Natural killer cell (primary cell): ENCODE data around the gene OR51M1. TPM values are rescaled to one million over a fixed set of nuclear protein-coding genes. Genes with fewer than 3 reads are reported as not detected.
"Not testable (repeated sequence)": the region's sequence is repeated elsewhere in the genome, so short reads cannot be mapped to it uniquely, and the experiment has no call there.

Experiments
- ATAC-seq, 3 donors: fragments of 150-1000 bp in 2 of 3; fragments of 200-7000 bp in 1 of 3; cut with Tn5 transposase; 1 replicate in 1 of 3; 2 replicates in 2 of 3; pipeline ENCODE4 v1.10.0; 2021; ENCODE audit warnings: mild to moderate bottlenecking in 2 of 3, moderate library complexity in 2 of 3
- DNase-seq, 2 donors: peaks; one replicate each; pipeline versions ENCODE4 v3.0.0 to v3.0.0-alpha.2; 2013 to 2021; ENCODE audit warnings: mixed read lengths in 1 of 2
- H3K27ac ChIP-seq: one replicate; pipeline ENCODE4 v1.5.1; 2013; ENCODE audit warnings: mild to moderate bottlenecking, low read length
- H3K27me3 ChIP-seq: one replicate; pipeline ENCODE4 v1.6.1; 2013; ENCODE audit warnings: low read length; ENCODE audit not compliant: control insufficient read depth, insufficient read depth
- H3K36me3 ChIP-seq: one replicate; pipeline ENCODE4 v1.6.1; 2013; ENCODE audit warnings: low read length; ENCODE audit not compliant: control insufficient read depth, insufficient read depth
- H3K4me1 ChIP-seq: one replicate; pipeline ENCODE4 v1.6.1; 2013; ENCODE audit warnings: low read length; ENCODE audit not compliant: control insufficient read depth, insufficient read depth
- H3K4me3 ChIP-seq: one replicate; pipeline ENCODE4 v1.5.1; 2013; ENCODE audit warnings: low read length
- H3K9me3 ChIP-seq: one replicate; pipeline ENCODE4 v1.6.1; 2013; ENCODE audit warnings: low read length; ENCODE audit not compliant: control insufficient read depth, insufficient read depth
- H3K27ac Mint-ChIP-seq, 2 donors: one replicate each; pipeline ENCODE4 v1.8.0; 2022; ENCODE audit warnings: mild to moderate bottlenecking in 2 of 2, mixed read lengths in 2 of 2, moderate library complexity in 1 of 2
- H3K27me3 Mint-ChIP-seq, 2 donors: one replicate each; pipeline ENCODE4 v1.8.0; 2022; ENCODE audit warnings: low read depth in 2 of 2, mixed read lengths in 2 of 2
- H3K36me3 Mint-ChIP-seq: one replicate; pipeline ENCODE4 v1.8.0; 2022; ENCODE audit warnings: mixed read lengths
- H3K4me1 Mint-ChIP-seq, 2 donors: one replicate each; pipeline ENCODE4 v1.8.0; 2022; ENCODE audit warnings: mixed read lengths in 2 of 2
- H3K4me3 Mint-ChIP-seq: one replicate; pipeline ENCODE4 v1.8.0; 2022; ENCODE audit warnings: mild to moderate bottlenecking, moderate library complexity, mixed read lengths
- H3K9me3 Mint-ChIP-seq, 2 donors: one replicate each; pipeline ENCODE4 v1.8.0; 2022; ENCODE audit warnings: mixed read lengths in 2 of 2
- CTCF ChIP-seq: fragments of 200-600 bp; IDR thresholded peaks from one replicate; pipeline ENCODE4 v1.8.0; 2022; ENCODE audit warnings: antibody characterized with exemption
- WGBS: methylation state at CpG from one replicate; pipeline ENCODE4 v1.1.7; 2013; ENCODE audit warnings: missing lambda C conversion rate; ENCODE audit not compliant: insufficient coverage; 5-methylcytosine and 5-hydroxymethylcytosine counted together
- intact Hi-C: fragments of 100-400 bp; cut with micrococcal nuclease; formaldehyde crosslinking; loops from one replicate; pipeline ENCODE4 v1.14.2; 2022
- total RNA-seq, 4 donors: library from RNA; stranded (reverse); fragments of 120-200 nt in 1 of 4; gene quantifications; one replicate each; pipeline versions ENCODE4 v1.2.3 to v1.2.4, GENCODE V29; 2013 to 2022

Gene OR51M1
- total RNA-seq = not detected
- total RNA-seq (2013) = not detected

GRCh38 chr11:5383576-5383975, at the start of gene OR51M1:
TSS of gene OR51M1 (plus strand) at chr11:5383812. CDS start at chr11:5389399, 5,587 bp downstream.
- H3K4me1 Mint-ChIP-seq = no peaks in the 10 kb centered on the region
- no peak for ATAC-seq
- H3K27ac Mint-ChIP-seq = no peak within 1 kb of the TSS
- DNase-seq = no peak
- H3K4me3 Mint-ChIP-seq = no peak within 1 kb of the TSS
- no peaks in the 10 kb centered on the region for H3K27me3 Mint-ChIP-seq
- Histone ChIP-seq H3K27ac (no peak within 1 kb of the TSS), H3K36me3 (no peaks in the 10 kb centered on the region), H3K4me3 (no peak within 1 kb of the TSS), H3K9me3 (no peaks in the 10 kb centered on the region), H3K27me3 (no peaks in the 10 kb centered on the region), H3K4me1 (no peaks in the 10 kb centered on the region)
- no peak for TF ChIP-seq CTCF
- WGBS = 76% methylated on average over 1 of the region's 1 CpG
- intact Hi-C loops = no loop called here
- no peaks in the 10 kb centered on the region for H3K9me3 Mint-ChIP-seq
- H3K36me3 Mint-ChIP-seq = no peaks in the 10 kb centered on the region

GRCh38 chr11:5335170-5335569, 48.4 kb upstream of the OR51M1 start:
- intact Hi-C loops = no loop called here
- Histone ChIP-seq H3K27me3 (no peaks in the 10 kb centered on the region), H3K4me3 (no peak overlapping the region), H3K36me3 (no peaks in the 10 kb centered on the region), H3K9me3 (no peaks in the 10 kb centered on the region), H3K27ac (no peak overlapping the region), H3K4me1 (no peaks in the 10 kb centered on the region)
- Mint-ChIP-seq H3K27ac (no peak overlapping the region), H3K4me1 (no peaks in the 10 kb centered on the region), H3K9me3 (no peaks in the 10 kb centered on the region), H3K4me3 (no peak overlapping the region), H3K36me3 (no peaks in the 10 kb centered on the region), H3K27me3 (no peaks in the 10 kb centered on the region)
- WGBS = no CpG with 5 or more reads among the region's 1 CpG
- no peak for TF ChIP-seq CTCF
- DNase-seq (no peak), ATAC-seq (no peak)

GRCh38 chr11:5336331-5336730, 47.3 kb upstream of the OR51M1 start:
- Histone ChIP-seq H3K4me1 (no peaks in the 10 kb centered on the region), H3K27me3 (no peaks in the 10 kb centered on the region), H3K27ac (no peak overlapping the region), H3K9me3 (no peaks in the 10 kb centered on the region), H3K36me3 (no peaks in the 10 kb centered on the region), H3K4me3 (no peak overlapping the region)
- H3K27me3 Mint-ChIP-seq = no peaks in the 10 kb centered on the region
- no peaks in the 10 kb centered on the region for H3K36me3 Mint-ChIP-seq
- DNase-seq (no peak), ATAC-seq (no peak)
- no peaks in the 10 kb centered on the region for H3K9me3 Mint-ChIP-seq
- H3K4me1 Mint-ChIP-seq = no peaks in the 10 kb centered on the region
- TF ChIP-seq CTCF = no peak
- H3K4me3 Mint-ChIP-seq = no peak overlapping the region
- no peak overlapping the region for H3K27ac Mint-ChIP-seq
- intact Hi-C loops = no loop called here

- H3K27ac Mint-ChIP-seq, H3K27ac ChIP-seq, H3K4me1 Mint-ChIP-seq, H3K4me3 ChIP-seq, ATAC-seq, H3K4me3 Mint-ChIP-seq, H3K27me3 ChIP-seq, intact Hi-C loops, H3K36me3 Mint-ChIP-seq, H3K9me3 Mint-ChIP-seq, H3K27me3 Mint-ChIP-seq, H3K9me3 ChIP-seq, H3K36me3 ChIP-seq, H3K4me1 ChIP-seq, DNase-seq: not testable (repeated sequence)
- 57% methylated on average over 1 of the region's 1 CpG for WGBS
Measured at GRCh38 chr11:5337253-5337652, 46.4 kb upstream of the OR51M1 start.
